Glutamatergic neuron (in vitro differentiated cells): ENCODE data around the gene SLC25A44. TPM values are rescaled to one million over a fixed set of nuclear protein-coding genes. Genes with fewer than 3 reads are reported as not detected.

Source experiments
- DNase-seq: peaks from one replicate; pipeline ENCODE4 v3.0.0; 2022
- H3K27ac Mint-ChIP-seq: one replicate; pipeline ENCODE4 v1.8.0; 2020; ENCODE audit warnings: mild to moderate bottlenecking, mixed read lengths, inconsistent platforms; ENCODE audit not compliant: unreplicated experiment
- H3K27me3 Mint-ChIP-seq: one replicate; pipeline ENCODE4 v1.8.0; 2020; ENCODE audit warnings: mild to moderate bottlenecking, moderate library complexity, mixed read lengths, inconsistent platforms; ENCODE audit not compliant: unreplicated experiment
- H3K36me3 Mint-ChIP-seq: one replicate; pipeline ENCODE4 v1.8.0; 2020; ENCODE audit warnings: mild to moderate bottlenecking, mixed read lengths, inconsistent platforms; ENCODE audit not compliant: unreplicated experiment
- H3K4me1 Mint-ChIP-seq: one replicate; pipeline ENCODE4 v1.8.0; 2020; ENCODE audit warnings: mild to moderate bottlenecking, low read depth, mixed read lengths, inconsistent platforms; ENCODE audit not compliant: unreplicated experiment
- H3K4me3 Mint-ChIP-seq: one replicate; pipeline ENCODE4 v1.8.0; 2020; ENCODE audit warnings: mild to moderate bottlenecking, mixed read lengths, inconsistent platforms; ENCODE audit not compliant: unreplicated experiment
- H3K9me3 Mint-ChIP-seq: one replicate; pipeline ENCODE4 v1.8.0; 2020; ENCODE audit warnings: mild to moderate bottlenecking, moderate library complexity, mixed read lengths, inconsistent platforms; ENCODE audit not compliant: unreplicated experiment
- CTCF ChIP-seq: fragments of 200-600 bp; sonication (generic); IDR thresholded peaks from one replicate; pipeline ENCODE4 v1.5.0; 2021; ENCODE audit not compliant: partially characterized antibody, unreplicated experiment
- total RNA-seq: library from RNA; stranded (reverse); fragmentation: NEBNext Ultra II Directional; extraction: Animal tissue kit (Norgen Biotek cat#: 25700); gene quantifications from one replicate; pipeline ENCODE4 v1.2.1, GENCODE V29; 2021; ENCODE audit not compliant: unreplicated experiment

SLC25A44 gene
- total RNA-seq, 1 donor from 2014 or later = 66.0 TPM

GRCh38 chr1:156233426-156234127, 39.7 kb downstream of the SLC25A44 start:
- DNase-seq = no peak
- H3K27me3 Mint-ChIP-seq = peaks cover 2% of the 10 kb centered on the region
- H3K36me3 Mint-ChIP-seq = no peaks in the 10 kb centered on the region
- H3K4me1 Mint-ChIP-seq = peaks cover 10% of the 10 kb centered on the region
- no peak overlapping the region for H3K4me3 Mint-ChIP-seq
- H3K9me3 Mint-ChIP-seq = peaks cover 5% of the 10 kb centered on the region
- H3K27ac Mint-ChIP-seq = no peak overlapping the region
- no peak for TF ChIP-seq CTCF

GRCh38 chr1:156236164-156236563, 42.3 kb downstream of the SLC25A44 start:
- no peak for TF ChIP-seq CTCF
- no peak for DNase-seq
- H3K27ac Mint-ChIP-seq = no peak overlapping the region
- H3K4me3 Mint-ChIP-seq = no peak overlapping the region
- no peaks in the 10 kb centered on the region for H3K36me3 Mint-ChIP-seq
- H3K27me3 Mint-ChIP-seq = peaks cover 5% of the 10 kb centered on the region
- peaks cover 5% of the 10 kb centered on the region for H3K9me3 Mint-ChIP-seq
- peaks cover 12% of the 10 kb centered on the region for H3K4me1 Mint-ChIP-seq

GRCh38 chr1:156238248-156238647, 44.3 kb downstream of the SLC25A44 start:
- Mint-ChIP-seq H3K36me3 (no peaks in the 10 kb centered on the region), H3K27ac (no peak overlapping the region), H3K9me3 (peaks cover 5% of the 10 kb centered on the region), H3K4me3 (no peak overlapping the region), H3K27me3 (peaks cover 8% of the 10 kb centered on the region), H3K4me1 (peaks cover 2% of the 10 kb centered on the region)
- TF ChIP-seq CTCF = no peak
- no peak for DNase-seq

- peaks cover 20% of the 10 kb centered on the region for H3K27me3 Mint-ChIP-seq
- DNase-seq = no peak
- TF ChIP-seq CTCF = no peak
- peaks cover 2% of the 10 kb centered on the region for H3K4me1 Mint-ChIP-seq
- H3K27ac Mint-ChIP-seq = no peak overlapping the region
- H3K4me3 Mint-ChIP-seq = no peak overlapping the region
- no peaks in the 10 kb centered on the region for H3K36me3 Mint-ChIP-seq
- no peaks in the 10 kb centered on the region for H3K9me3 Mint-ChIP-seq
These were observed 47.5 kb downstream of the SLC25A44 start for GRCh38 chr1:156241311-156241811.

- H3K4me3 Mint-ChIP-seq = no peak within 1 kb of the TSS
- no peak for TF ChIP-seq CTCF
- H3K27me3 Mint-ChIP-seq = peaks cover 20% of the 10 kb centered on the region
- H3K4me1 Mint-ChIP-seq = peaks cover 2% of the 10 kb centered on the region
- H3K36me3 Mint-ChIP-seq = no peaks in the 10 kb centered on the region
- H3K27ac Mint-ChIP-seq = peak within 1 kb of the TSS; percentile 3
- DNase-seq = no peak
- H3K9me3 Mint-ChIP-seq = no peaks in the 10 kb centered on the region
These were observed 48.0 kb downstream of the SLC25A44 start, which contains the start of gene BGLAP for GRCh38 chr1:156241926-156242325. BGLAP (plus strand) TSS chr1:156242184; CDS start chr1:156242232, 48 bp downstream.
